ENCODE results near the gene CASZ1.

The CASZ1 gene

GRCh38 chr1:10685196-10685807, 111.1 kb downstream of the CASZ1 start:
- DNase-seq (ENCODE audit: low read depth): no peak

DNA sequence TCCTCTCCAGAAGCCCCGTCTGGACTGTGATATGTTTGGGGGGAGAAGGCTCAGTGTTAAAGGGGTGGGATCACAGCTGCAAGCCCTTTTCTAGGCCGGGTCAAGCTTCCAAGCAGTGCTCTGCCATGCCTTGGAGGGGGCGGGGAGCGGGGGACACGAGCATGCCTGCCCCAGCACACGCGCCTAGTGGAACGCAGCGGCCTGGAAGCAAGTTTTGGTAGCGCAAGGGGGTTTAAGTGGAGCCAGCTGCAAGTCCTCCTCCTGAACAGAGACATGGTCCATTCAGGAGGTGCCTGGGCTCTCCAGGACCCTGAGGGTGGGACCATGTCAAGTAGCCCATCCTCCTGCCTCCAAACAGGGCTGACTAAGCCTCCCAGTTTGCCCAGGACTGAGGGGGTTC, 112.2 kb downstream of the CASZ1 start:
- DNase-seq (ENCODE audit: low read depth): no peak

GRCh38 chr1:10682449-10683309, 113.8 kb downstream of the CASZ1 start:
- no peak for DNase-seq (ENCODE audit: low read depth)

DNA sequence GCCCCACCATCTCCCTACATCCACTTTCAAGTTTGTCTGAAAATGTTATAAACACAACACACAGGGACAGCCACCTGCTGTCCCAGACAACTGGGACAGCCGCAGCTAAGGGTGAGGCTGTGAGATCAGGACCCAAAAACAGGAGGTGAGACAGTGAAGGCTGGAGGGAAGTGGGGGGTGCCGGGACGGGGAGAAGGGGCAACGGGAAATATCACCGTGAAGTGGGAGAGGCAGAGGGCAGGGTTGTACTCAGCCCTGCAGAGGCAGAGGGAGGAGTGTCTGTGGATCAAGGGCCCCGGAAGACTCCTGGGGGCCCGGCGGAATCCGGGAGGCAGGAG, 114.4 kb downstream of the CASZ1 start:
- no peak for DNase-seq (ENCODE audit: low read depth)

GRCh38 chr1:10681296-10682107, 114.9 kb downstream of the CASZ1 start:
- no peak for DNase-seq (ENCODE audit: low read depth)

DNA sequence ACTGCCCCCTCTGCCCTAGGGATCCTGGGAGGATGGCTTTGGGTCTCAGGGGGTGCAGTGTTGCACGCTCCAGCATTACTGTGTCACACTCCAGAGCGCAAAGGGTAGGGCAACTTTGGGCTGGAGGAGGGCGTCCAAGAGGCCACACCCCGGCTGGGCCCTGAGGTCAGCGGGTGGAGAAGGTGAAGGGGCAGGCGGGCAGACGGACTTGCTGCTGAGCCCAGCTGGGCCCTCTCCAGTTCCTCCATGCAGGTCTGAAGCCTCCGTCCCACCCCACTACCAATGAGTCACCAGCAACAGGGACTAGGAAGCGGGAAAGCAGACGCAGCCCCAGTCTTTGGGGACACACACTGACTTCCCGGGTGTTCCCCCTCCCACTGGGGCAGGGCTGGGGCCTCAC, 116.0 kb downstream of the CASZ1 start:
- DNase-seq (ENCODE audit: low read depth): no peak

- no peak for DNase-seq (ENCODE audit: low read depth)
Measured at GRCh38 chr1:10679496-10680220, 116.8 kb downstream of the CASZ1 start.

DNA sequence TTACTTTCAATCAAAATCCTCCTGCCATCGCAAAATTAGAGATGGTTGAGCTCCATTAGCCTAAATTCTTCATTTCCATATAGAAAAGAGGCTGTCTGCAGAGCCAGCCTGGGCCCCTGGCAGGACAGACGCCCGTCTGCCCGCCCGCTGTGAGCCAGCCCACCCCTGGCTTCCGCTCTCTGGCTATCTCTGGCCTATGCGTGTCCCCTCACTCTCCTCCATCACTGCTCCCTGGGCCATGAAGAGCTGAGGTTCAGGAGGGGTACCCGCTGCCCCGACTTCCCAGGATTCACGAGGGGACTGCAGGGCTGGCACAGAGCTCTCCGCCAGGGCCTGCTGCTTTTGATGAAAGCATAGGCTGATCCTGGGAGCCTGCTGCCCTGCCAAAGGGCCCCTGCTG, 117.6 kb downstream of the CASZ1 start:
- no peak for DNase-seq (ENCODE audit: low read depth)

DNA sequence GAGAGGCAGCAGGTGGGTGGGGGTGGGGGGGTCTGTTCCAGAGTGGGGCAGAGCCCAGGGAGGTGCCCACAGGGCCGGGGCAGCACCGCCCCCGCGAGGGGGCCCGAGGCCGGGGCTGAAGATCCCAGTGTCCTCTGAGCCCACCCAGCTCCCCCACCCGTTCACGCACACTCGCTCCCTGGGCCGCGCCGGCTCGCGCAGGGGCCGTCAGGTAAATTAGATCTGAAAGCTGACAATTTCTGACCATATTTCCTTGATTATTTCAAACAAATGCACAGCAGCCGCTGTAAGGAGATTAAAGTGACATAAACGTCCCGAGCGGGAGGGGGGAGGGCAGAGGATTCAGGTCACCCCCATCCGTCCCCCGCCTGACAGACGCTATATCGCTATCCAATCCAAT, 118.0 kb downstream of the CASZ1 start:
- no peak for DNase-seq (ENCODE audit: low read depth)

DNA sequence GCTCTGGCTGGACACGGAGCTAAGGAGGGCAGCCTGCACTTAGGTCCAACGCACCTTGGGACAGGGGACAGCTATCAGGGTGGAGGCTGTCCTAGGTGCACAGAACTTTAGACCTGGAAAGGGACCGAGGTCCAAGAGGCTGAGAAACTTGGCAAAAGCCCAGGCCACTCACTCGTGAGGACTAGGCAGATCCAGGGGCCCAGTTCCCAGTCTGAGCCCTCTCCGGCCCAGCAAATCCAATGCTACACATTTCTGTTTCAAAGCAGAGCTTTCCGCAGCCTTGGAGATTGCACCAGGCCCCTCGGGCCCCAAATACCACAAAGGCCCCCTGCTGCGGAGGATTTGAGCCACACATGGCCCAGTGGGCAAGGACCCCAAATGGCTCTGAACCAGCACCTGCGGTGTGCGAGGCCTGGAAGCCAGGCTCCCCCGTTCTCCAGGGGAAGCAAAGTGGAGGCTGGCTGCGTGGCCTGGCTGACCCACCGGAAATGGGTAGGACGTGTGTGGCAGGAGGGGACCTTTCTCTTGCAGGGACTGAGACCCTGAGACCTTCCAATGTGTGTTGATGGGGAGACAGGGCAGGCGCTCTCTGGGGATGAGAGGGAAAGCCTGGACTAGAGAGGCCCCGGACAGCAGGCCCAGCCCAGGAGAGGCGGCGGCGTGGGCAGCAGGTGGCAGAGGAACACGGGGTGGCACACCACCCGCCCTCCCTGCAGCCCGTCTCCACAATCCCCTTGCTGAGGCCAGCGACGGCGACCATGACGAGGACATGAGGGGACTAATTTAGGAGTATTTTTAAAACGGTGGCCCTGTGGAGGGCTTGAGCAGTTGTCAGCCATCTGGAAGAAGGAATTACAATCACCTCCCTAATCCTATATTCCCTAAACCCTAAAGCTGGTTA, 118.7 kb downstream of the CASZ1 start:
- DNase-seq (ENCODE audit: low read depth): no peak

DNA sequence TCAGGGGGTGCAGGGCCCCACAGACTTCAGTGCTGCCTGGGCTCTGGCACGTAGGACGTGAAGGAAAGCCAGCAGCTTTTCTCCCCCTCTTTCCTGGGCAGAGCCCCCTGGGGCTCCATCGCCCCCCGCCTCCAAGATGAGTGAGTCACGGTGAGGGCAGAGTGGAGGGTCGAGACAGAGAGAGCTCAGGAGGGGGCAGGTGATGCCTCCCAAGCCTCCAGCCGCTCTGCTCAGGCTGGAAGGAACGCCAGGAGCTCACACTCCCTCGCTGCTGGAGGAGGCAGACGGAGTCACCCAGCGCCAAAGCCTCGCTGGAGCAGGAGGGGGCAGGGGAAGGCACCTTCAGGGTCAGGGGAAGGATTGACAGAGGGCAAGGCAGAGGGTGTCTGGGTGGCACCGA, 119.5 kb downstream of the CASZ1 start:
- no peak for DNase-seq (ENCODE audit: low read depth)

DNA sequence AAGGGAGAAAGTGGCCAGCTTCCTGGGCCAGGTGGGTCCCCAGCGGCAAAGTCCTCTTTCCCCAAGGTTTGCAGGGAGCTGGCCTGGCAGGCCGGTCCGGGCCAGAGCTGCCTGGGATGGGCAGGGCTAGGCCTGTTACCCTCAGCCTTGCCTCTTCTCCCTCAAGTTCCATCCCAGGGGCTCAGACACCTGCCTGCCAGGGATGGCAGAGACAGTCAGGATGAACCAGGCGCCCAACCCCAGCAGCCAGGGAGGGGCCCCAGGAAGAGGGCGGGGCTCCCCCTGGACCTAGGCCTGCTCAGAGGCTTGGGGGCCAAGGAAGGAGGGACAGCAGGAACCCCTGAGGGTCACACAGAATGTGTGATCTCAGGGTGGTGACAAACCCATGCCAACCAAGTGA, 120.6 kb downstream of the CASZ1 start:
- DNase-seq (ENCODE audit: low read depth): no peak

DNA sequence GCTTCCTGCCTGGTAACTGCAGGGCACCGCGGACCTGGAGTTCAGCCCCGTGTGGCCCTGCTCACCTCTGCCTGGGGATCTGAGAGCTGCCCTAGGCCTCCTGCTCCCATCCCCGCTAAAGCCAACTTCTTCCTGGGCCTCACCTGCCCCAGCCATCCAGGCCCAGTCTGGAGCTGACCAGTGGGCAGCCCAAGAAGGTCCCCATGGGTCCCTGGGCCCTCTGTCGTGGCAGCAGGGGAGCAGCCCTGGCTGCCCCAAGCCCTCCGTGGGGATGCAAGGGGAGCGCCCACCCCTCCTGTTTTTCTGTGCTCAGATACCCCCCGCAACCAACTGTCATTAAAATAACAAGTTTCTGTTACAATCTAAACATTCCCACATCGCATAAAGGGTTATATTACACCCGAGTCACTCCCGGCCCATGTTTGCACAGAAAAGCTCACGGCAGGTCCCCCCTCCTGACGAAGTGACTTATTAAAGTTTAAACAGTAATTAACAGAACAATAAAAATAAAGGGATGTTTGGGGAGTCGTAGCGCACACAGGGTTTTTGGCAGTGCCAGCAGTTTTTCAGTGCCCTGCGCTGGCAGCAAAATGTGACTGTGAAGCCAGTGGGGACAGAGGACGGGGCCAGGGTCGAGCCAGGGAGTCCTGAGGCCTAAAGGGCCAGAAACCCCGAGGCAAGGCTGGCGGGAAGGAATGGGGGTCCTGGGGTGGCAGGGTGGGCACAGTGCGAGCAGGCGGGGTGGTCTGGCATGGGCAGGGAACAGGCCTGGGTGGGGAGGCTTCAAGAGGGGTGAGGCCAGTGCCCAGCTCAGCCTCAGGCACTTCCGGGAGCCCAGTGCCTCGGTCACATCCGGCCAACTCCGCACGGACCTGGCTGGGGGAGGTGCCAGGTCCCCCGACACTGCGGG, 121.5 kb downstream of the CASZ1 start:
- no peak for DNase-seq (ENCODE audit: low read depth)

GRCh38 chr1:10674222-10674621, 122.2 kb downstream of the CASZ1 start:
- no peak for DNase-seq (ENCODE audit: low read depth)

DNA sequence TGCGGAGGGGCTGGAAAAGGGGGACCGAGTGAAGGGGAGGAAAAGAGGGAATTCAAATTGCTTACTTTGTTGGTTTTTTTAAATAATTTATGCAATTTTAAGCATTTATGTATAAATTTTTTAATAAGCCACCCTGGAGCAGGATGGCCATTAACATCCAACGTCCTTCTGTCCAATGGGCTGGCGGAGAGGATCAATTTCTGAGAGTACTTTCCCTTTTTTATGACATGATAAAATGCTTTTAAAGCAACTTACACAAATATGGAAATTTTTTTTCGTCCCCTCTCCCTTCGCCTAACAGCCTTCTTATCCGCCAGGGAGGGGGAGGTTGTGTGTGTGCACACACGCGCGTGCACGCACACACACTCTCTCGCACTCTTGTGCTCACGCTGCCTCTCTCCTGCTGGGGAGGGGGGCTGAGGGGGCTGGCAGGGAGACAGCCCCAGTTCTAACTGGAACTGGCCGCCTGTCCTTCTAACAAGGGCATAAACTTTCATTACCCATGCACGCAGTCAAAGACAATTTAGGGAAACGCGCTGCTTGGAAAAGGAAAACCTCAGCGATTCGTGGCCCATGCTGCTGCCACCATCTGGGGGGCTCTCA, 123.2 kb downstream of the CASZ1 start:
- no peak for DNase-seq (ENCODE audit: low read depth)

GRCh38 chr1:10672343-10673050, 123.9 kb downstream of the CASZ1 start:
- DNase-seq (ENCODE audit: low read depth): no peak

DNA sequence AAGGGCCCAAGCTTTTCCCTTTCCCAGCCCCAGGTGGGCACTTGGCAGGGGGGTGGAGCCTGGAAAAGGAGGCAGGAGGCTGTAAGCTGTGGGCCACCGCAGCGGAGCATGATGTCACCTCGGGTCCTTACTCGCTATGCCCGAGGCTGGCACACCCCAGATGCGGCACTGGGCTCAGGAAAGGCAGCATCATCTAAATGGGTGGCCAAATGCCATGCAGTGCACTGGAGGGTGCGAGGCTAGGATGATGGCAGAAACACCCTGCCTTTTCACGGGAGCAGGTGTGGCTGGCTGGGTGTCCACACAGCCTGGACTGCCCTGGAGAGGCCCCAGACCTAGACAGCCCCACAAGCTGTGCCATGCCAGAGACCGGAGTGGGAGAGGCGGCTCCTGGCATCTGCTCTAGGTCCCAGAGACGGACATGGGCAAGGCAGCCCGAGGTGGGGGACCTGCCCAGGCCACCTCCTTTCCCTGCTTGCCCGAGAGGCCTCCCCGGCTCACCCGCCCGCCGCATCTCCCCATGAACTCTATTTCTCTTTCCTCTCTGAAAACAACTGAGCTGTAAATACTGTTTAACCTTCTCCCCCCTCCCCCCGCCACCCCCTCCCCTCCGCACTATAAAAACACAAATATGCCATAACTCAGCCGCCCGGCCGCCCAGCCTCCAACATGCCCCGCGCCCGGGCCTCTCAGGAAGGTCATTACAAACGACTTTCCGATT, 124.7 kb downstream of the CASZ1 start:
- DNase-seq (ENCODE audit: low read depth): no peak

DNA sequence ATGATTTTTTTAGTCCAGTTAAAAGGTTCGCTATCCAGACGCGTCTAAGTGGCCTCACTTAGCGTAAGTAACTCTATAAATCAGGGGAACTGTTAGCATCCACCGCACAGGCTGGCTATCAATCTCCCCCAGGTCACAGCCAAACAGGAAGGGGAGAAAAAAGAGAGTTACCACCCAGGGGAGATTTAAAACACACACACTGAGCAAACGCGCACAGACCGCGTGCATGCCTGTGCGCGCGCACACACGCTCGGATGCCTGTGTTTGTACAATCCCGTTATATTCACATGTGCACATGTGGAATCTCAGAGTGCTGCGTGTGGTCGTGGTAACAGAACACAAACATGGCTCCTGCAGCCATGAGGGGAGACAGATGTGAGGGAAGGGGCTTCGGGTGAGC, 125.4 kb downstream of the CASZ1 start:
- no peak for DNase-seq (ENCODE audit: low read depth)
